Activated B cell treated with CpG ODN at 0.5 μM for 24 hours (primary cell): ENCODE data around the gene PACRG. TPM values are rescaled to one million over a fixed set of nuclear protein-coding genes. Genes with fewer than 3 reads are reported as not detected.

Experiments
- ATAC-seq: fragments of 200-7000 bp; cut with Tn5 transposase; one replicate; pipeline ENCODE4 v1.10.0; 2021; ENCODE audit warnings: low read depth, mild to moderate bottlenecking, moderate library complexity
- CTCF ChIA-PET: fragments of 350-600 bp; sonication (Branson Sonifier 250); formaldehyde crosslinking; loops from one replicate; lab custom pipeline; 2021; ENCODE audit warnings: antibody characterized with exemption; lab: Charles Lee
- POLR2A ChIA-PET: fragments of 350-600 bp; sonication (Branson Sonifier 250); formaldehyde crosslinking; loops from one replicate; lab custom pipeline; 2021; ENCODE audit warnings: antibody characterized with exemption; lab: Charles Lee
- DNase-seq: peaks from one replicate; pipeline ENCODE4 v3.0.0; 2022
- H3K27ac Mint-ChIP-seq: one replicate; pipeline ENCODE4 v1.8.0; 2020; ENCODE audit warnings: mixed read lengths
- H3K27me3 Mint-ChIP-seq: one replicate; pipeline ENCODE4 v1.8.0; 2021; ENCODE audit warnings: mixed read lengths
- H3K36me3 Mint-ChIP-seq: one replicate; pipeline ENCODE4 v1.8.0; 2021; ENCODE audit warnings: low read depth, mixed read lengths
- H3K4me1 Mint-ChIP-seq: one replicate; pipeline ENCODE4 v1.8.0; 2021; ENCODE audit warnings: mixed read lengths
- H3K4me3 Mint-ChIP-seq: one replicate; pipeline ENCODE4 v1.8.0; 2020; ENCODE audit warnings: mild to moderate bottlenecking, mixed read lengths
- H3K9me3 Mint-ChIP-seq: one replicate; pipeline ENCODE4 v1.8.0; 2020; ENCODE audit warnings: mixed read lengths
- CTCF ChIP-seq: fragments of 200-600 bp; IDR thresholded peaks from one replicate; pipeline ENCODE4 v1.8.0; 2022; ENCODE audit warnings: antibody characterized with exemption, mild to moderate bottlenecking
- intact Hi-C: fragments of 100-400 bp; cut with micrococcal nuclease; formaldehyde crosslinking; loops from one replicate; pipeline ENCODE4 v1.15.1; 2024
- total RNA-seq: library from RNA; stranded (reverse); gene quantifications from 2 replicates; pipeline ENCODE4 v1.2.3, GENCODE V29; 2022

PACRG gene
- total RNA-seq, 1 donor from 2014 or later = not detected

DNA sequence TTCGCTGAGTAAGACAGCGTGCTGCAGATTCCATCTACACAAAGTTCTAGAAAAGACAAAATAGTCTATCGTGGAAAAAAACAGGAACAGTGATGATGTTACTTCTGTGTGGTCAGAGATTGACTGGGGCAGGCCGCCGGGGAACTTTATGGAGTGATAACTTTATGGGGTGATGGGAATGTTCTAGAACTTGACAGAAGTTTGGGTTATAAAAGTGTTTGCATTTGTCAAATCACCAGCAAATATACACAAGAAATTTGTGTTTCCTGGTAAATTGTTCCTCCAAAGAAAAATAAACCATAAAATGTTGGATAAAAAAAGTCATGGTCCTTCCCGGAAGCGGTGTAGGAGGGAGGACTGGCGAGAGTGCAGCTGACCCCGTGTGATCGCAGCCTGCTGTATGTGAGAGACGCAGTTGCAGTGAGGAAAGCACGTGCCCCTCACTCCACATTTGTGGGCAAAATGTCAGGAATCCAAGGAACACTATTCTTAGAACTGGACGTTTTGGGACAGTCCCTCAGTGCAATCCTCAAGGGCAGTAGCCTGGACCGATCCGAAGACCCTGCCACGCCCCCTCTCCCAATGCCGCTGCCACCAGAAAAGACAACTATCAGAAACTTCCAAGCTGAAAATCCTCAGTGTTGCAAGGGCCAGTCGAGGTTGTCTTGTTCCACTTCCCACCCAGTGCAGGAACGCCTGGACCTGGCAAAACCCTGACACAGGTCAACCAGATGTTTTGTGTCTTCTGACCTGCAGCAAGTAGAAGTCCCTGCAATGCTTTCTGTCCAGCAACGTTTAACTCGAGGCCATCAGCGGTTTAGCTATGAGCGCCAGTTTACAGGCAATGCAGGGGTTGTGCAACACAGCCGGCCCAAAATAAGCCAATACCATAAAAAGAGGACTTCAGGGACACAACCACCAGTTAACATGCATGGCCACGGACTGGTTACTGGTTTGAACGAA is 606.2 kb downstream of the PACRG start:
- no peak for DNase-seq
- ChIA-PET POLR2A (no interaction called here), CTCF (no interaction called here)
- no peak for TF ChIP-seq CTCF
- Mint-ChIP-seq H3K4me3 (no peak overlapping the region), H3K36me3 (no peaks in the 10 kb centered on the region), H3K27ac (no peak overlapping the region), H3K4me1 (no peaks in the 10 kb centered on the region), H3K9me3 (no peaks in the 10 kb centered on the region), H3K27me3 (peaks cover 21% of the 10 kb centered on the region)
- intact Hi-C loops = no loop called here
- ATAC-seq = no peak

- no peak for TF ChIP-seq CTCF
- H3K27ac Mint-ChIP-seq = no peak overlapping the region
- no peaks in the 10 kb centered on the region for H3K9me3 Mint-ChIP-seq
- POLR2A ChIA-PET = no interaction called here
- DNase-seq = no peak
- intact Hi-C loops = no loop called here
- CTCF ChIA-PET = no interaction called here
- H3K36me3 Mint-ChIP-seq = no peaks in the 10 kb centered on the region
- H3K4me1 Mint-ChIP-seq = no peaks in the 10 kb centered on the region
- H3K4me3 Mint-ChIP-seq = no peak overlapping the region
- no peak for ATAC-seq
- peaks cover 21% of the 10 kb centered on the region for H3K27me3 Mint-ChIP-seq
Measured at GRCh38 chr6:163335056-163335455, 607.3 kb downstream of the PACRG start.

- Mint-ChIP-seq H3K4me1 (no peaks in the 10 kb centered on the region), H3K27ac (no peak overlapping the region), H3K4me3 (no peak overlapping the region), H3K36me3 (no peaks in the 10 kb centered on the region), H3K9me3 (no peaks in the 10 kb centered on the region), H3K27me3 (peaks cover 21% of the 10 kb centered on the region)
- DNase-seq (no peak), ATAC-seq (no peak)
- ChIA-PET CTCF (no interaction called here), POLR2A (no interaction called here)
- no peak for TF ChIP-seq CTCF
- intact Hi-C loops = no loop called here
Measured at GRCh38 chr6:163335671-163336545, 608.1 kb downstream of the PACRG start.

GRCh38 chr6:163336961-163337360 is 609.2 kb downstream of the PACRG start:
- Mint-ChIP-seq H3K4me1 (no peaks in the 10 kb centered on the region), H3K36me3 (no peaks in the 10 kb centered on the region), H3K4me3 (no peak overlapping the region), H3K9me3 (no peaks in the 10 kb centered on the region), H3K27ac (no peak overlapping the region), H3K27me3 (peaks cover 19% of the 10 kb centered on the region)
- ATAC-seq (no peak), DNase-seq (no peak)
- no peak for TF ChIP-seq CTCF
- intact Hi-C loops = no loop called here
- POLR2A ChIA-PET = no interaction called here
- CTCF ChIA-PET = no interaction called here

DNA sequence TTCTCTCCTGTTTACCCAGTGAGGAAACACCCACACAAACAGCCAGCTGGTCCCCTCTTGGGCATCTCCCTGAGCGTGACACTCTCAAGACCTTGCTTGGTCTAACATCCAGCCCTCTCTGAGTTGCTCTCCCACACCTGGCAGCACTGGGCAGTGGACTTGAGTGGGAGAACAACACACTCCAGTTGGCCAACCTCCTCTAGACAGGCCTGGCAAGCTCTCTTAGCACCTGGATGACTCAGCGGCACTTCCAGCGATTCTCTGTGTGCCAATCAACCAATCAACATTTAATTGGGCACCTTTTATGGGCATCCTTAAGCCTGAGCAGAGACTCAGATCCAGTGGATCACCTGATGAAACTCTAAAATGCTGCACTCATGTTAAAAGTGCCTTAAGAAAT is 610.2 kb downstream of the PACRG start:
- CTCF ChIA-PET = no interaction called here
- Mint-ChIP-seq H3K4me1 (no peaks in the 10 kb centered on the region), H3K4me3 (no peak overlapping the region), H3K36me3 (no peaks in the 10 kb centered on the region), H3K9me3 (no peaks in the 10 kb centered on the region), H3K27me3 (peaks cover 19% of the 10 kb centered on the region), H3K27ac (no peak overlapping the region)
- ATAC-seq (no peak), DNase-seq (no peak)
- intact Hi-C loops = no loop called here
- no peak for TF ChIP-seq CTCF
- POLR2A ChIA-PET = no interaction called here
